CD4-positive, alpha-beta T cell treated with Interleukin-21 for 1 hour (primary cell): Measurements from ENCODE around the gene FEM1C.

Experiments
- DNase-seq: peaks from one replicate; pipeline ENCODE4 v3.0.0-alpha.2; 2020

FEM1C gene

GRCh38 chr5:115544436-115545350 is at the start of gene FEM1C:
FEM1C (minus strand) TSS chr5:115544775; CDS start chr5:115543493, 1,282 bp downstream.
- DNase-seq: peak; percentile 95

GRCh38 chr5:115589043-115589442 is 44.5 kb upstream of the FEM1C start:
- DNase-seq: no peak

GRCh38 chr5:115588640-115589039 is 44.1 kb upstream of the FEM1C start:
- no peak for DNase-seq

- DNase-seq: peak; percentile 40
Observed at GRCh38 chr5:115586525-115587146, 42.1 kb upstream of the FEM1C start.

GRCh38 chr5:115585265-115585664 is 40.7 kb upstream of the FEM1C start:
- DNase-seq: no peak

- no peak for DNase-seq
Observed at GRCh38 chr5:115584501-115584900, 39.9 kb upstream of the FEM1C start.

GRCh38 chr5:115583474-115583873 is 38.9 kb upstream of the FEM1C start:
- no peak for DNase-seq

- no peak for DNase-seq
Observed at GRCh38 chr5:115580941-115581340, 36.4 kb upstream of the FEM1C start.

GRCh38 chr5:115579747-115580173 is 35.2 kb upstream of the FEM1C start:
- DNase-seq: no peak

GRCh38 chr5:115579216-115579615 is 34.6 kb upstream of the FEM1C start:
- DNase-seq: no peak

GRCh38 chr5:115578657-115579056 is 34.1 kb upstream of the FEM1C start:
- no peak for DNase-seq

GRCh38 chr5:115577741-115578140 is 33.2 kb upstream of the FEM1C start:
- DNase-seq: no peak

GRCh38 chr5:115577329-115577728 is 32.8 kb upstream of the FEM1C start:
- no peak for DNase-seq

GRCh38 chr5:115575167-115576070 is 30.8 kb upstream of the FEM1C start:
- DNase-seq: no peak

GRCh38 chr5:115573133-115573532 is 28.6 kb upstream of the FEM1C start:
- DNase-seq: no peak

- no peak for DNase-seq
Observed at GRCh38 chr5:115571441-115571878, 26.9 kb upstream of the FEM1C start.

GRCh38 chr5:115568668-115569067 is 24.1 kb upstream of the FEM1C start:
- no peak for DNase-seq

- no peak for DNase-seq
Observed at GRCh38 chr5:115565233-115565632, 20.7 kb upstream of the FEM1C start.

GRCh38 chr5:115561176-115561575 is 16.6 kb upstream of the FEM1C start:
- no peak for DNase-seq

GRCh38 chr5:115559524-115559923 is 14.9 kb upstream of the FEM1C start:
- DNase-seq: no peak

- DNase-seq: no peak
Observed at GRCh38 chr5:115558388-115558956, 13.9 kb upstream of the FEM1C start.

- no peak for DNase-seq
Observed at GRCh38 chr5:115557667-115558387, 13.3 kb upstream of the FEM1C start.
